Gastrocnemius medialis (tissue), 4 donors: ENCODE data around the gene METTL16. TPM values are rescaled to one million over a fixed set of nuclear protein-coding genes. Genes with fewer than 3 reads are reported as not detected.

ENCODE experiments used
- ATAC-seq, 2 donors: fragments of 150-250 bp; one replicate each; pipeline ENCODE4 v1.9.1; 2016
- DNase-seq, 2 donors: peaks; one replicate each; pipeline ENCODE4 v3.0.0-alpha.2; 2019
- H3K27ac ChIP-seq, 4 donors: fragments of 200-600 bp; sonication (generic); 1 replicate in 1 of 4; 2 replicates in 3 of 4; pipeline ENCODE4 v1.5.1; 2016 to 2018; ENCODE audit warnings: mild to moderate bottlenecking in 2 of 4, moderate library complexity in 1 of 4
- H3K27me3 ChIP-seq, 3 donors: fragments of 200-600 bp; sonication (generic) in 2 of 3; 1 replicate in 1 of 3; 2 replicates in 2 of 3; pipeline versions ENCODE4 v1.5.1 to v1.6.0; 2016 to 2019; ENCODE audit warnings: mild to moderate bottlenecking in 1 of 3, moderate library complexity in 1 of 3
- H3K36me3 ChIP-seq, 2 donors: fragments of 200-600 bp; sonication (generic) in 1 of 2; one replicate each; pipeline ENCODE4 v1.5.1; 2017 to 2018
- H3K4me1 ChIP-seq, 2 donors: fragments of 200-600 bp; sonication (generic) in 1 of 2; one replicate each; pipeline ENCODE4 v1.5.1; 2016 to 2017; ENCODE audit warnings: mild to moderate bottlenecking in 2 of 2
- H3K4me3 ChIP-seq, 4 donors: fragments of 200-600 bp; sonication (generic) in 3 of 4; 1 replicate in 1 of 4; 2 replicates in 3 of 4; pipeline ENCODE4 v1.5.1; 2016 to 2019; ENCODE audit warnings: mild to moderate bottlenecking in 2 of 4
- H3K9me3 ChIP-seq, 3 donors: fragments of 200-600 bp; sonication (generic) in 2 of 3; 1 replicate in 1 of 3; 2 replicates in 2 of 3; pipeline ENCODE4 v1.5.1; 2016 to 2019
- POLR2A ChIP-seq, 2 donors: fragments of 450-650 bp; IDR thresholded peaks; one replicate each; pipeline ENCODE4 v1.6.1; 2017; ENCODE audit warnings: antibody characterized with exemption in 2 of 2, mild to moderate bottlenecking in 2 of 2, moderate library complexity in 2 of 2
- in situ Hi-C, 4 donors: fragments of 200-750 bp; cut with MboI; loops; one replicate each; pipeline versions ENCODE4 v1.15.0 to v1.8.0; 2017; ENCODE audit warnings: low sequenced_read_pairs in 4 of 4
- intact Hi-C: fragments of 100-400 bp; cut with DNase I; formaldehyde crosslinking; loops from one replicate; pipeline ENCODE4 v1.15.1; 2023; ENCODE audit warnings: low total_unique reads
- total RNA-seq, 4 donors: library from RNA; depleted of rRNA; stranded (reverse); fragments of >200 nt; gene quantifications; one replicate each; pipeline versions ENCODE4 v1.1.0 to v1.2.3, GENCODE V29; 2016
- TF ChIP-seq, protein P1 (sequence below), 5 experiments: fragments of 450-650 bp in 3 of 5; fragments of 200-600 bp in 2 of 5; sonication (generic) in 2 of 5; IDR thresholded peaks in 4 of 5; conservative IDR thresholded peaks in 1 of 5; 1 replicate in 4 of 5; 2 replicates in 1 of 5; pipeline ENCODE4 v1.5.1; 2016 to 2019; ENCODE audit warnings: antibody characterized with exemption in 5 of 5, mild to moderate bottlenecking in 3 of 5, moderate library complexity in 3 of 5

Gene METTL16
- total RNA-seq, 4 donors from 2014 or later = 18.2 to 59.7 (median 25.4) TPM

DNA sequence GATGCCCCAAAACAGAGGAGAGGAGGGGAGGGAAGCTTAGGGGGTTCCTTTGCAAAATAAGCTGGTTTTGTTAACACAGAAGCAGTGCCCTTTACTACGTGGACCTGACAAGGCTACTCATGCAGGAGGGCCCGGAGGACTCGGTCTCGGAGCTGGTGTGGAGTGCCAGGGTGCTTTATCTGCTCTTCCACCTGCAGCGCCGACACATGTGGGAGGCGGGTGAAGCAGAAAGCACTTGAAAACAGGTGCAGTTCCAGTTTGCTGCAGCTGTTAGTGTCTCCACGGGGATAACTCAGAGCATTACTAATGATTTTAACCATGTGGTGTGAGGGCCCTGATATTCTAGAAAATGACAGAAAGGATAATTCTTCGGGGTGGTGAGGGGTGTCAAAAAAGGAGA is 75.8 kb downstream of the METTL16 start:
- Histone ChIP-seq H3K27ac (no peak overlapping the region), H3K27me3 (no peaks in the 10 kb centered on the region), H3K4me1 (no peaks in the 10 kb centered on the region), H3K36me3 (peaks cover 0 to 41% of the 10 kb centered on the region in 2 donors), H3K9me3 (no peaks in the 10 kb centered on the region), H3K4me3 (no peak overlapping the region)
- intact Hi-C loops (no loop called here), in situ Hi-C loops (no loop called here)
- no peak for ATAC-seq
- no peak for DNase-seq
- TF ChIP-seq, protein P1, sequence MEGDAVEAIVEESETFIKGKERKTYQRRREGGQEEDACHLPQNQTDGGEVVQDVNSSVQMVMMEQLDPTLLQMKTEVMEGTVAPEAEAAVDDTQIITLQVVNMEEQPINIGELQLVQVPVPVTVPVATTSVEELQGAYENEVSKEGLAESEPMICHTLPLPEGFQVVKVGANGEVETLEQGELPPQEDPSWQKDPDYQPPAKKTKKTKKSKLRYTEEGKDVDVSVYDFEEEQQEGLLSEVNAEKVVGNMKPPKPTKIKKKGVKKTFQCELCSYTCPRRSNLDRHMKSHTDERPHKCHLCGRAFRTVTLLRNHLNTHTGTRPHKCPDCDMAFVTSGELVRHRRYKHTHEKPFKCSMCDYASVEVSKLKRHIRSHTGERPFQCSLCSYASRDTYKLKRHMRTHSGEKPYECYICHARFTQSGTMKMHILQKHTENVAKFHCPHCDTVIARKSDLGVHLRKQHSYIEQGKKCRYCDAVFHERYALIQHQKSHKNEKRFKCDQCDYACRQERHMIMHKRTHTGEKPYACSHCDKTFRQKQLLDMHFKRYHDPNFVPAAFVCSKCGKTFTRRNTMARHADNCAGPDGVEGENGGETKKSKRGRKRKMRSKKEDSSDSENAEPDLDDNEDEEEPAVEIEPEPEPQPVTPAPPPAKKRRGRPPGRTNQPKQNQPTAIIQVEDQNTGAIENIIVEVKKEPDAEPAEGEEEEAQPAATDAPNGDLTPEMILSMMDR (IDR thresholded peaks at IDR 0.05 in 4 of 5, conservative IDR thresholded peaks at IDR 0.05 in 1 of 5) = no peak
- TF ChIP-seq POLR2A (IDR thresholded peaks at IDR 0.05) = no peak

DNA sequence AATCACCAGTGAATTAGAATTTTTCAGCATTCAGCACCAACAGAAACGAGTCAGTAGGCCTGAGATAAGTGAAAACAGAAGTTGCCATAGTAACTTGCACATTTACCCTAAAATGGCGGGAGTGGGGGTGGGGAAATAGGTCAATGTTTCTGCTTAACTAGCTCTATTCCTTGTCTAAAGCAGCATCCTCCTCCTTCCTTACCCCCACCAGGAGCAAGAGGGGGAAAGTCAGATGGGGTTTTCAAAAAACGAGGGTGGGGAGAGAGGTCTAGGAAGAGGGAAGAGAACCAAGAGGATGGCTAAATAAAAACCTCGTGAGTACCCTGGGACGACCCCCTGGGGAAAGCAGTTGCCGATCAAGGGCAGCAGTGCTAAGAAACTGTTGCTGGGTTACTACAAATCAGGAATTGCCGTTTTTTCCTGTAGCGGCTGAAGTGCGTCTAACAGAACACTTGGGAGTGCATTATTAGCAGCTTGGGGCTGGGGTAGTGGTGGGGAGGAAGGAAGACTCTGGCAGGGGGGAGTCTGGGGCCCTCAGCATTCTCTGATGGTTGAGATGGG is 76.4 kb downstream of the METTL16 start:
- no peak for ATAC-seq
- Histone ChIP-seq H3K27ac (no peak overlapping the region), H3K4me1 (no peaks in the 10 kb centered on the region), H3K36me3 (peaks cover 0 to 41% of the 10 kb centered on the region in 2 donors), H3K27me3 (no peaks in the 10 kb centered on the region), H3K4me3 (no peak overlapping the region), H3K9me3 (no peaks in the 10 kb centered on the region)
- DNase-seq = no peak
- intact Hi-C loops = no loop called here
- in situ Hi-C loops = no loop called here
- no peak for TF ChIP-seq POLR2A (IDR thresholded peaks at IDR 0.05)
- TF ChIP-seq, protein P1 (IDR thresholded peaks at IDR 0.05 in 4 of 5, conservative IDR thresholded peaks at IDR 0.05 in 1 of 5) = no peak

DNA sequence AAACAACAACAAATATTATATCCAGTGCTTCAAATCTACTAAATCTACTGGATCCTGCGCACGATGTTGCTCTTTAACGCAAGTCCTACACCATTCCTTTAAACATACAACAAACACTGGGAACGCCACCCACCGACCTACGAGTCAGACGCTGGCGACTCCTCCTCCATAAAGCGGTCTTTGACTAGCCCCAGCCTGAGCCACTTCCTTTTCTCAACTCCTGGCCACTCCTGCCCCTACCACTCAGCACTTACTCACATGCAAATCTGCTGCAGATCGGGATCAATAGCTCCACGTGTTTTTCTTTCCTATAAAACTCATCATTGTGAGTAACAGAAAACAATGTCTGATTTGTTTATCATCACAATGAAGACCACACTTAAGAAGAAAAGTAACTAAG is 78.0 kb downstream of the METTL16 start:
- TF ChIP-seq, protein P1 (IDR thresholded peaks at IDR 0.05 in 4 of 5, conservative IDR thresholded peaks at IDR 0.05 in 1 of 5) = no peak
- TF ChIP-seq POLR2A (IDR thresholded peaks at IDR 0.05) = no peak
- ATAC-seq = no peak
- Histone ChIP-seq H3K27me3 (no peaks in the 10 kb centered on the region), H3K36me3 (peaks cover 0 to 31% of the 10 kb centered on the region in 2 donors), H3K9me3 (no peaks in the 10 kb centered on the region), H3K4me3 (no peak overlapping the region), H3K27ac (no peak overlapping the region), H3K4me1 (no peaks in the 10 kb centered on the region)
- intact Hi-C loops (no loop called here), in situ Hi-C loops (no loop called here)
- DNase-seq = no peak

DNA sequence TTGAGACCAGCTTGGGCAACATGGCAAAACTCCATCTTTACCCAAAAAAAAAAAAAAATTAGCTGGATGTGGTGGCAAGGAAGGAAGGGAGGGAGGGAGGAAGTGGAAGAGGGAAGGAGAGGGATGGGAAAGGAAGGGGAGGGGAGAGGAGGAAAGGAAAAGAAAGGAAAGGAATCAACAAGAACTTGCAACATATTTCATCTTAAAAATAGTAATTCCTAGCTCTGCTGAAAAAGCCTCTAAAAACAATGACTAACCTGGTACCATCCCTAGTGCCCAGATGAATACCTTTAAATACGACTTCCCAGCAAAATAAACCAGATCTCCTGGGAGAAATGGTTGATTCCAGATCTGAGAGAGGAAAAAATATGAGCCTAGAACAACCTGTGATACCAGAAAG is 83.8 kb downstream of the METTL16 start:
- in situ Hi-C loops = loop anchor here in 1 of 4 donors (5.0 kb wide), 1 partner anchor 51 kb away; no protein-coding TSS in a partner anchor
- intact Hi-C loops = no loop called here
- peaks cover 3 to 10% of the 10 kb centered on the region in 2 donors for H3K4me1 ChIP-seq
- no peak overlapping the region for H3K27ac ChIP-seq
- no peaks in the 10 kb centered on the region for H3K27me3 ChIP-seq
- no peaks in the 10 kb centered on the region for H3K36me3 ChIP-seq
- DNase-seq (no peak), ATAC-seq (no peak)
- no peak overlapping the region for H3K4me3 ChIP-seq
- H3K9me3 ChIP-seq = no peaks in the 10 kb centered on the region
- TF ChIP-seq, protein P1 (IDR thresholded peaks at IDR 0.05 in 4 of 5, conservative IDR thresholded peaks at IDR 0.05 in 1 of 5) = no peak
- no peak for TF ChIP-seq POLR2A (IDR thresholded peaks at IDR 0.05)

DNA sequence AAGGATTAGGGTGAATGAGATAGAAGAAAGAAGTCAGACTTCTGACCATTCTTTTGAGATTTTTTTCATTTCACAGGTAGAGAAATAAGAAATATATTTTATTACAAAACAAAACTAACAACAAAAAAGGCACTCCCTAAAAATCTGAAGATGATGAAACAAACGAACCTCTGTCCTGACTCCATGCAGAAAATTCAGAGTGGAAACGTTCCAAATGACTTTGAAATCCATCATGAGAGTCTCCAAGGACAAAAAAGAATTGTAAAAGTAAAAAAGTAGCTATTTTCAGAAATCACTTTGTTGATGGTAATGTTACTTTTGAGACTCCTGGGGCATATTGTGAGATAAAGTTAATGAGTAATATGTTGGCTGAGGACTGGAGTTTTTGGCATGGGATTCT is 84.5 kb downstream of the METTL16 start:
- H3K27ac ChIP-seq = no peak overlapping the region
- H3K4me1 ChIP-seq = peaks cover 3 to 10% of the 10 kb centered on the region in 2 donors
- H3K4me3 ChIP-seq = no peak overlapping the region
- no peak for DNase-seq
- H3K9me3 ChIP-seq = no peaks in the 10 kb centered on the region
- intact Hi-C loops (no loop called here), in situ Hi-C loops (loop anchor here in 1 of 4 donors (5.0 kb wide), 1 partner anchor 50 kb away; no protein-coding TSS in a partner anchor)
- no peaks in the 10 kb centered on the region for H3K36me3 ChIP-seq
- ATAC-seq = no peak
- no peaks in the 10 kb centered on the region for H3K27me3 ChIP-seq
- TF ChIP-seq POLR2A (IDR thresholded peaks at IDR 0.05) = no peak
- TF ChIP-seq, protein P1 (IDR thresholded peaks at IDR 0.05 in 4 of 5, conservative IDR thresholded peaks at IDR 0.05 in 1 of 5) = no peak
